ENCODE data around the gene TUBGCP4.

TUBGCP4 gene

GRCh38 chr15:43433165-43433564 lies 62.3 kb downstream of the TUBGCP4 start:
- Histone ChIP-seq H3K4me1 (ENCODE audit: control insufficient read depth, insufficient read depth, low read length, poor library complexity, severe bottlenecking) (no peaks in the 10 kb centered on the region), H3K4me3 (ENCODE audit: extremely low read depth, insufficient read depth, low read length, poor library complexity, severe bottlenecking) (no peak overlapping the region), H3K9me3 (ENCODE audit: control insufficient read depth, low read length) (no peaks in the 10 kb centered on the region), H3K27ac (ENCODE audit: low read depth, low read length, severe bottlenecking) (no peak overlapping the region), H3K36me3 (ENCODE audit: control insufficient read depth, insufficient read depth, low read length) (peaks cover 82% of the 10 kb centered on the region)
- WGBS, 2 experiments (ENCODE audit: insufficient coverage in 2 of 2): 91 to 93% methylated on average over 4 of the region's 4 CpGs

GRCh38 chr15:43433661-43434303 lies 62.9 kb downstream of the TUBGCP4 start:
- H3K4me1 ChIP-seq (ENCODE audit: control insufficient read depth, insufficient read depth, low read length, poor library complexity, severe bottlenecking): no peaks in the 10 kb centered on the region
- no peak overlapping the region for H3K4me3 ChIP-seq (ENCODE audit: extremely low read depth, insufficient read depth, low read length, poor library complexity, severe bottlenecking)
- H3K36me3 ChIP-seq (ENCODE audit: control insufficient read depth, insufficient read depth, low read length): peaks cover 84% of the 10 kb centered on the region
- 86 to 95% methylated on average over 1 to 3 of the region's 3 CpGs for WGBS, 2 experiments (ENCODE audit: insufficient coverage in 2 of 2)
- H3K27ac ChIP-seq (ENCODE audit: low read depth, low read length, severe bottlenecking): no peak overlapping the region
- no peaks in the 10 kb centered on the region for H3K9me3 ChIP-seq (ENCODE audit: control insufficient read depth, low read length)

GRCh38 chr15:43434446-43434845 lies 63.5 kb downstream of the TUBGCP4 start:
- Histone ChIP-seq H3K36me3 (ENCODE audit: control insufficient read depth, insufficient read depth, low read length) (peaks cover 90% of the 10 kb centered on the region), H3K4me1 (ENCODE audit: control insufficient read depth, insufficient read depth, low read length, poor library complexity, severe bottlenecking) (no peaks in the 10 kb centered on the region), H3K9me3 (ENCODE audit: control insufficient read depth, low read length) (no peaks in the 10 kb centered on the region), H3K4me3 (ENCODE audit: extremely low read depth, insufficient read depth, low read length, poor library complexity, severe bottlenecking) (no peak overlapping the region), H3K27ac (ENCODE audit: low read depth, low read length, severe bottlenecking) (peak overlapping the region; percentile 5)

- Histone ChIP-seq H3K9me3 (ENCODE audit: control insufficient read depth, low read length) (no peaks in the 10 kb centered on the region), H3K27ac (ENCODE audit: low read depth, low read length, severe bottlenecking) (no peak overlapping the region), H3K4me3 (ENCODE audit: extremely low read depth, insufficient read depth, low read length, poor library complexity, severe bottlenecking) (no peak overlapping the region), H3K36me3 (ENCODE audit: control insufficient read depth, insufficient read depth, low read length) (peaks cover 86% of the 10 kb centered on the region), H3K4me1 (ENCODE audit: control insufficient read depth, insufficient read depth, low read length, poor library complexity, severe bottlenecking) (peaks cover 3% of the 10 kb centered on the region)
- 100% methylated on average over 2 of the region's 7 CpGs; no CpG with 5 or more reads in 1 of the 2 experiments for WGBS, 2 experiments (ENCODE audit: insufficient coverage in 2 of 2)
Measured at GRCh38 chr15:43436395-43436794, 65.5 kb downstream of the TUBGCP4 start.

- Histone ChIP-seq H3K36me3 (ENCODE audit: control insufficient read depth, insufficient read depth, low read length) (peaks cover 68% of the 10 kb centered on the region), H3K4me3 (ENCODE audit: extremely low read depth, insufficient read depth, low read length, poor library complexity, severe bottlenecking) (no peak overlapping the region), H3K4me1 (ENCODE audit: control insufficient read depth, insufficient read depth, low read length, poor library complexity, severe bottlenecking) (peaks cover 3% of the 10 kb centered on the region), H3K27ac (ENCODE audit: low read depth, low read length, severe bottlenecking) (no peak overlapping the region), H3K9me3 (ENCODE audit: control insufficient read depth, low read length) (no peaks in the 10 kb centered on the region)
- WGBS, 2 experiments (ENCODE audit: insufficient coverage in 2 of 2): 67% methylated on average over 1 of the region's 3 CpGs; no CpG with 5 or more reads in 1 of the 2 experiments
Measured at GRCh38 chr15:43439268-43439667, 68.4 kb downstream of the TUBGCP4 start.

- Histone ChIP-seq H3K4me1 (ENCODE audit: control insufficient read depth, insufficient read depth, low read length, poor library complexity, severe bottlenecking) (peaks cover 3% of the 10 kb centered on the region), H3K27ac (ENCODE audit: low read depth, low read length, severe bottlenecking) (peak overlapping the region; percentile 85), H3K4me3 (ENCODE audit: extremely low read depth, insufficient read depth, low read length, poor library complexity, severe bottlenecking) (no peak overlapping the region), H3K36me3 (ENCODE audit: control insufficient read depth, insufficient read depth, low read length) (peaks cover 70% of the 10 kb centered on the region), H3K9me3 (ENCODE audit: control insufficient read depth, low read length) (no peaks in the 10 kb centered on the region)
- WGBS, 2 experiments (ENCODE audit: insufficient coverage in 2 of 2): 64 to 71% methylated on average over 1 to 2 of the region's 4 CpGs
Measured at GRCh38 chr15:43440721-43441281, 69.9 kb downstream of the TUBGCP4 start.

GRCh38 chr15:43441316-43441715 lies 70.4 kb downstream of the TUBGCP4 start:
- Histone ChIP-seq H3K9me3 (ENCODE audit: control insufficient read depth, low read length) (no peaks in the 10 kb centered on the region), H3K27ac (ENCODE audit: low read depth, low read length, severe bottlenecking) (peak overlapping the region; percentile 85), H3K4me1 (ENCODE audit: control insufficient read depth, insufficient read depth, low read length, poor library complexity, severe bottlenecking) (peaks cover 3% of the 10 kb centered on the region), H3K4me3 (ENCODE audit: extremely low read depth, insufficient read depth, low read length, poor library complexity, severe bottlenecking) (no peak overlapping the region), H3K36me3 (ENCODE audit: control insufficient read depth, insufficient read depth, low read length) (peaks cover 70% of the 10 kb centered on the region)

GRCh38 chr15:43446344-43446743 lies 75.4 kb downstream of the TUBGCP4 start:
- H3K4me3 ChIP-seq (ENCODE audit: extremely low read depth, insufficient read depth, low read length, poor library complexity, severe bottlenecking): no peak overlapping the region
- H3K9me3 ChIP-seq (ENCODE audit: control insufficient read depth, low read length): no peaks in the 10 kb centered on the region
- peaks cover 51% of the 10 kb centered on the region for H3K36me3 ChIP-seq (ENCODE audit: control insufficient read depth, insufficient read depth, low read length)
- 90 to 100% methylated on average over 1 of the region's 2 CpGs for WGBS, 2 experiments (ENCODE audit: insufficient coverage in 2 of 2)
- no peak overlapping the region for H3K27ac ChIP-seq (ENCODE audit: low read depth, low read length, severe bottlenecking)
- H3K4me1 ChIP-seq (ENCODE audit: control insufficient read depth, insufficient read depth, low read length, poor library complexity, severe bottlenecking): no peaks in the 10 kb centered on the region

GRCh38 chr15:43449981-43450380 lies 79.1 kb downstream of the TUBGCP4 start:
- Histone ChIP-seq H3K36me3 (ENCODE audit: control insufficient read depth, insufficient read depth, low read length) (peaks cover 69% of the 10 kb centered on the region), H3K4me3 (ENCODE audit: extremely low read depth, insufficient read depth, low read length, poor library complexity, severe bottlenecking) (no peak overlapping the region), H3K9me3 (ENCODE audit: control insufficient read depth, low read length) (no peaks in the 10 kb centered on the region), H3K27ac (ENCODE audit: low read depth, low read length, severe bottlenecking) (no peak overlapping the region), H3K4me1 (ENCODE audit: control insufficient read depth, insufficient read depth, low read length, poor library complexity, severe bottlenecking) (no peaks in the 10 kb centered on the region)
- WGBS, 2 experiments (ENCODE audit: insufficient coverage in 2 of 2): 100% methylated on average over 1 of the region's 1 CpG

Data from mesodermal cell (in vitro differentiated cells).